Suppressor macrophage treated with lipopolysaccharide for 4 hours (primary cell): Measurements from ENCODE around the gene CTNNA3.

Experiments
- DNase-seq: peaks from one replicate; pipeline ENCODE4 v3.0.0-alpha.2; 2020

CTNNA3 gene

GRCh38 chr10:66719483-66719882, 976.5 kb downstream of the CTNNA3 start:
- no peak for DNase-seq

- no peak for DNase-seq
Observed at GRCh38 chr10:66717231-66717981, 978.6 kb downstream of the CTNNA3 start.

- no peak for DNase-seq
Observed at GRCh38 chr10:66714741-66715140, 981.3 kb downstream of the CTNNA3 start.

- no peak for DNase-seq
Observed at GRCh38 chr10:66713387-66713786, 982.6 kb downstream of the CTNNA3 start.

GRCh38 chr10:66698069-66698468, 997.9 kb downstream of the CTNNA3 start:
- no peak for DNase-seq

- DNase-seq, result no peak
Observed at GRCh38 chr10:66695046-66695445, 1000.9 kb downstream of the CTNNA3 start.

GRCh38 chr10:66684581-66684980, 1011.4 kb downstream of the CTNNA3 start:
- no peak for DNase-seq

- DNase-seq, result no peak
Observed at GRCh38 chr10:66680886-66681285, 1015.1 kb downstream of the CTNNA3 start.

GRCh38 chr10:66678521-66678920, 1017.5 kb downstream of the CTNNA3 start:
- no peak for DNase-seq

GRCh38 chr10:66673071-66673470, 1022.9 kb downstream of the CTNNA3 start:
- DNase-seq, result no peak

GRCh38 chr10:66671562-66671961, 1024.4 kb downstream of the CTNNA3 start:
- DNase-seq, result no peak

GRCh38 chr10:66671064-66671463, 1024.9 kb downstream of the CTNNA3 start:
- no peak for DNase-seq

- DNase-seq, result no peak
Observed at GRCh38 chr10:66656499-66656898, 1039.5 kb downstream of the CTNNA3 start.

- no peak for DNase-seq
Observed at GRCh38 chr10:66654861-66655260, 1041.1 kb downstream of the CTNNA3 start.

- DNase-seq, result no peak
Observed at GRCh38 chr10:66651308-66652082, 1044.5 kb downstream of the CTNNA3 start.

GRCh38 chr10:66649626-66650025, 1046.4 kb downstream of the CTNNA3 start:
- no peak for DNase-seq

GRCh38 chr10:66642217-66642616, 1053.8 kb downstream of the CTNNA3 start:
- no peak for DNase-seq

- no peak for DNase-seq
Observed at GRCh38 chr10:66639371-66639770, 1056.6 kb downstream of the CTNNA3 start.

- no peak for DNase-seq
Observed at GRCh38 chr10:66637273-66638036, 1058.5 kb downstream of the CTNNA3 start.

GRCh38 chr10:66629996-66630395, 1066.0 kb downstream of the CTNNA3 start:
- DNase-seq, result no peak

GRCh38 chr10:66627156-66627555, 1068.8 kb downstream of the CTNNA3 start:
- DNase-seq, result no peak

GRCh38 chr10:66625709-66626590, 1070.0 kb downstream of the CTNNA3 start:
- no peak for DNase-seq

- DNase-seq, result no peak
Observed at GRCh38 chr10:66622050-66622449, 1073.9 kb downstream of the CTNNA3 start.
